Gastrocnemius medialis (tissue), 4 donors: ENCODE data around the gene SRPRA.

Experiments used
- CTCF ChIP-seq, 5 experiments: fragments of 450-650 bp in 3 of 5; fragments of 200-600 bp in 2 of 5; sonication (generic) in 2 of 5; IDR thresholded peaks in 4 of 5; conservative IDR thresholded peaks in 1 of 5; 1 replicate in 4 of 5; 2 replicates in 1 of 5; pipeline ENCODE4 v1.5.1; 2016 to 2019; ENCODE audit warnings: antibody characterized with exemption in 5 of 5, mild to moderate bottlenecking in 3 of 5, moderate library complexity in 3 of 5
- POLR2A ChIP-seq, 2 donors: fragments of 450-650 bp; IDR thresholded peaks; one replicate each; pipeline ENCODE4 v1.6.1; 2017; ENCODE audit warnings: antibody characterized with exemption in 2 of 2, mild to moderate bottlenecking in 2 of 2, moderate library complexity in 2 of 2

DNA sequence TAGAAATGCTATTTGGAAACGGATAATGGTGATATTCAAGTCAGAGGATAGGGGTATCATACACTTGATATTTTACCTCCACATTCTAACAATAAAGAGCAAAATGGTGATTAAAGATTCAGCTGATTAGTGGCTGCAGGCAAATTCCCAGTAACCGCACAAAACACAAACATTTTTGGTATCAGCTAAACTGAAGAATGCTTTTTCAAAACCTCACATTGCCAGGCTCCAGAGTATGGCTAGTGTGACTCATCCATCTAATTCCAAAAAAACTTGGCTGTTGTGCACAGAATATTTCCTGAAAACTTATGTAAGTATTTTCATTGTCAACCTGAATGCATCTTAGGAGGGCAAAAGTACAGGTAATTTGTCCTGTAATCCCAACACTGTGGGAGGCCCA lies 10.9 kb downstream of the SRPRA start:
- no peak for TF ChIP-seq CTCF (IDR thresholded peaks at IDR 0.05 in 4 of 5, conservative IDR thresholded peaks at IDR 0.05 in 1 of 5)
- no peak for TF ChIP-seq POLR2A (IDR thresholded peaks at IDR 0.05)
